H9 (cell line): ENCODE results near the gene RANBP3. TPM values are rescaled to one million over a fixed set of nuclear protein-coding genes. Genes with fewer than 3 reads are reported as not detected.
A peak's percentile ranks its signal among the peaks of the same experiment; 100 is the strongest.

Experiments
- DNase-seq: peaks from one replicate; pipeline ENCODE4 v3.0.0-alpha.2; 2017
- H2AFZ ChIP-seq: one replicate; pipeline ENCODE4 v1.6.1; 2013; ENCODE audit warnings: mild to moderate bottlenecking, low read length, control low read depth, moderate library complexity
- H2AK5ac ChIP-seq: 2 replicates; pipeline ENCODE4 v1.6.1; 2013; ENCODE audit warnings: low read length, control low read depth, mixed read lengths; ENCODE audit not compliant: insufficient read length
- H2BK120ac ChIP-seq: one replicate; pipeline ENCODE4 v1.6.1; 2013; ENCODE audit warnings: low read depth, mild to moderate bottlenecking, low read length, control low read depth, inconsistent platforms; ENCODE audit not compliant: poor library complexity, severe bottlenecking
- H2BK12ac ChIP-seq: 2 replicates; pipeline ENCODE4 v1.6.1; 2013; ENCODE audit warnings: low read length, control low read depth, mixed read lengths, low read depth; ENCODE audit not compliant: insufficient read length
- H2BK15ac ChIP-seq: 2 replicates; pipeline ENCODE4 v1.6.1; 2013; ENCODE audit warnings: low read depth, low read length, control low read depth
- H2BK20ac ChIP-seq: one replicate; pipeline ENCODE4 v1.6.1; 2013; ENCODE audit warnings: low read depth, mild to moderate bottlenecking, low read length, control low read depth, inconsistent platforms; ENCODE audit not compliant: poor library complexity, severe bottlenecking
- H2BK5ac ChIP-seq: 2 replicates; pipeline ENCODE4 v1.6.1; 2013; ENCODE audit warnings: low read length, control low read depth, mixed read lengths; ENCODE audit not compliant: insufficient read length
- H3K14ac ChIP-seq: 2 replicates; pipeline ENCODE4 v1.6.1; 2013; ENCODE audit warnings: low read length, control low read depth; ENCODE audit not compliant: insufficient read depth
- H3K18ac ChIP-seq: 2 replicates; pipeline ENCODE4 v1.6.1; 2013; ENCODE audit warnings: low read depth, mild to moderate bottlenecking, mixed read lengths, low read length, control low read depth; ENCODE audit not compliant: insufficient read length
- H3K23ac ChIP-seq: 2 replicates; pipeline ENCODE4 v1.6.1; 2013; ENCODE audit warnings: low read length, control low read depth, mixed read lengths, low read depth; ENCODE audit not compliant: insufficient read length
- H3K23me2 ChIP-seq: 2 replicates; pipeline ENCODE4 v1.6.1; 2013; ENCODE audit warnings: low read depth, mild to moderate bottlenecking, mixed read lengths, low read length, control low read depth; ENCODE audit not compliant: insufficient read length, poor library complexity, severe bottlenecking
- H3K27ac ChIP-seq: 2 replicates; pipeline ENCODE4 v1.5.1; 2013; ENCODE audit warnings: low read length, control low read depth, mixed read lengths, low read depth; ENCODE audit not compliant: insufficient read length
- H3K27me3 ChIP-seq: 2 replicates; pipeline ENCODE4 v1.6.1; 2013; ENCODE audit warnings: low read length, control low read depth, inconsistent platforms; ENCODE audit not compliant: insufficient read depth
- H3K4ac ChIP-seq: 2 replicates; pipeline ENCODE4 v1.6.1; 2013; ENCODE audit warnings: low read depth, mild to moderate bottlenecking, control low read depth, inconsistent platforms, low read length, moderate library complexity
- H3K4me1 ChIP-seq: 2 replicates; pipeline ENCODE4 v1.6.1; 2013; ENCODE audit warnings: low read length, control low read depth, inconsistent platforms; ENCODE audit not compliant: insufficient read depth
- H3K4me2 ChIP-seq: 2 replicates; pipeline ENCODE4 v1.6.1; 2013; ENCODE audit warnings: low read length, control low read depth, mixed read lengths; ENCODE audit not compliant: insufficient read length, insufficient read depth
- H3K56ac ChIP-seq: 2 replicates; pipeline ENCODE4 v1.6.1; 2013; ENCODE audit warnings: low read depth, mild to moderate bottlenecking, mixed read lengths, low read length, control low read depth; ENCODE audit not compliant: insufficient read length
- H3K79me1 ChIP-seq: 2 replicates; pipeline ENCODE4 v1.6.1; 2013; ENCODE audit warnings: low read depth, mild to moderate bottlenecking, moderate library complexity, low read length, control low read depth, inconsistent platforms; ENCODE audit not compliant: insufficient read depth, poor library complexity, severe bottlenecking
- H3K79me2 ChIP-seq: 2 replicates; pipeline ENCODE4 v1.6.1; 2013; ENCODE audit warnings: low read length, control low read depth, inconsistent platforms; ENCODE audit not compliant: insufficient read depth
- H3K9ac ChIP-seq: 2 replicates; pipeline ENCODE4 v1.6.1; 2013; ENCODE audit warnings: low read length, control low read depth, mixed read lengths; ENCODE audit not compliant: insufficient read length; ENCODE audit errors: extremely low read depth
- H3K9me3 ChIP-seq: one replicate; pipeline ENCODE4 v1.6.1; 2013; ENCODE audit warnings: low read depth, low read length, inconsistent platforms; ENCODE audit not compliant: control insufficient read depth
- H3T11ph ChIP-seq: one replicate; pipeline ENCODE4 v1.6.1; 2013; ENCODE audit warnings: mild to moderate bottlenecking, low read length, control low read depth, inconsistent platforms
- H4K20me1 ChIP-seq: one replicate; pipeline ENCODE4 v1.6.1; 2013; ENCODE audit not compliant: control insufficient read depth, insufficient read length, insufficient read depth
- H4K5ac ChIP-seq: 2 replicates; pipeline ENCODE4 v1.6.1; 2013; ENCODE audit warnings: low read depth, mild to moderate bottlenecking, mixed read lengths, low read length, control low read depth; ENCODE audit not compliant: insufficient read length
- H4K8ac ChIP-seq: replicated peaks from 2 replicates; pipeline ENCODE4 v1.6.1; 2013; ENCODE audit warnings: low read length, control low read depth, mixed read lengths, low read depth; ENCODE audit not compliant: insufficient read length
- H4K91ac ChIP-seq: 2 replicates; pipeline ENCODE4 v1.6.1; 2013; ENCODE audit warnings: low read depth, mild to moderate bottlenecking, moderate library complexity, mixed read lengths, low read length, control low read depth; ENCODE audit not compliant: insufficient read length
- H3K27ac Mint-ChIP-seq, 3 experiments: 2 replicates in 2 of 3; 3 replicates in 1 of 3; pipeline ENCODE4 v1.8.0; 2020 to 2021; ENCODE audit warnings: mixed read lengths in 3 of 3, mild to moderate bottlenecking in 1 of 3, moderate library complexity in 1 of 3
- H3K27me3 Mint-ChIP-seq: 2 replicates; pipeline ENCODE4 v1.8.0; 2021; ENCODE audit warnings: low read depth, mild to moderate bottlenecking, moderate library complexity, mixed read lengths
- H3K36me3 Mint-ChIP-seq, 3 experiments: 2 replicates in 2 of 3; 3 replicates in 1 of 3; pipeline ENCODE4 v1.8.0; 2020 to 2021; ENCODE audit warnings: low read depth in 3 of 3, mixed read lengths in 3 of 3; ENCODE audit not compliant: insufficient read depth in 1 of 3
- H3K4me1 Mint-ChIP-seq, 2 experiments: 2 replicates each; pipeline ENCODE4 v1.8.0; 2020; ENCODE audit warnings: mixed read lengths in 2 of 2
- H3K4me3 Mint-ChIP-seq, 2 experiments: 2 replicates in 1 of 2; 3 replicates in 1 of 2; pipeline ENCODE4 v1.8.0; 2020 to 2021; ENCODE audit warnings: mild to moderate bottlenecking in 2 of 2, mixed read lengths in 2 of 2, moderate library complexity in 1 of 2
- H3K9me3 Mint-ChIP-seq, 2 experiments: 2 replicates in 1 of 2; 3 replicates in 1 of 2; pipeline ENCODE4 v1.8.0; 2020; ENCODE audit warnings: mild to moderate bottlenecking in 2 of 2, mixed read lengths in 2 of 2, moderate library complexity in 1 of 2
- WGBS: extraction: QIAGEN DNeasy Blood & Tissue Kit; methylation state at CpG from one replicate; pipeline ENCODE4 v1.1.7; 2013; ENCODE audit warnings: missing lambda C conversion rate, low lambda C conversion rate, mixed read lengths; ENCODE audit not compliant: insufficient read length; ENCODE audit errors: extremely low coverage; 5-methylcytosine and 5-hydroxymethylcytosine counted together
- total RNA-seq: library from RNA; stranded (reverse); gene quantifications from 2 replicates; pipeline ENCODE4 v1.2.1, GENCODE V29; 2021
- TF ChIP-seq, protein P1 (sequence below): fragments of 200-600 bp; sonication (generic); conservative IDR thresholded peaks from 3 replicates; pipeline ENCODE4 v1.8.0; 2021; ENCODE audit warnings: antibody characterized with exemption, mild to moderate bottlenecking

Gene RANBP3
- total RNA-seq, 1 experiment from 2014 or later = 86.5 TPM

DNA sequence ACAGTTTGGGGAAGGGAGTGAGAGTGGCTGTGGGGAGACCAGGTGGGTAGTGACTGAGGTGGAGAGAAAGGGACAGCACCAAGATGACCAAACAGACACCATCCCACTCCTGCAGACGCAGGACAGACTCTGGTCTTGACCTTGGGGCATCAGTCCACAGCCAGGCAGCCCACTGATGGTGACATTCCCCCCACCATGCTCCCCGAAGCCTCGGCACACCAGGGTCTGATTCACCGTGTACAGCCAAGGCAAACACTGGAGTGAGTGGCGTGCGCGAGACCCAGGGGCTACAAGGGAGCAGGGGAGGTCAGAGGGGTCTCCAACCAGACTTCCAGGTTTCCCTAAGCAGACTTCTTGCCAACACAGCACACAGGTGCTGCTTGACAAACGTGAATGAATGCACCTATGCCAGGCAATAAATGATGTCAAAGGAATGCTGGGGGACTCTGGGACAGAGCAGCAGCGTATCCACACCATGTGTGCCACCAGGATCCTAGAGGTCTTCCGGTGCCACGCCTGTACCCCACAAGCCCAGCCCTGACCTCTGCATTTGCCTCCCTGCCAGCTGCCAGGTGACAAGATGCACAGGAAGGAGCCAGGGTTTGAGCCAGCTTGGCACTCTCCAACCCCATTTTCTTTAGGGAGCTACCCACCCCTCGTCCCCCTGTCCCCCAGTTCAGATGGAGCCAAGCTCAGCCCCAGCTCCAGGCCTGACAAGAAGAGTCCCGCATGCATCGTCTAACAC is 18.5 kb downstream of the RANBP3 start:
- no peak overlapping the region for H3K9ac ChIP-seq
- peaks cover 58 to 61% of the 10 kb centered on the region in 2 experiments for H3K4me1 Mint-ChIP-seq
- no peak overlapping the region for H3T11ph ChIP-seq
- no CpG with 5 or more reads among the region's 14 CpGs for WGBS
- peak overlapping the region; percentile 33 to 92 (median 64); a peak in 3 of 7 replicates for H3K27ac Mint-ChIP-seq
- H2BK12ac ChIP-seq = no peak overlapping the region
- H3K4me1 ChIP-seq = peaks cover 10% of the 10 kb centered on the region; the same call in 1 of the 2 replicates
- no peak overlapping the region for H3K4ac ChIP-seq
- peaks cover 4% of the 10 kb centered on the region for H3K79me1 ChIP-seq
- no peak overlapping the region for H4K91ac ChIP-seq
- peaks cover 46% of the 10 kb centered on the region; the same call in 1 of the 2 replicates for H3K79me2 ChIP-seq
- no peaks in the 10 kb centered on the region for H3K27me3 ChIP-seq
- H3K27ac ChIP-seq = no peak overlapping the region
- no peak overlapping the region for H2BK120ac ChIP-seq
- no peak overlapping the region for H4K5ac ChIP-seq
- H3K18ac ChIP-seq = no peak overlapping the region
- H3K36me3 Mint-ChIP-seq = no peaks in the 10 kb centered on the region; a peak in 1 of 7 replicates
- no peak overlapping the region for H2AK5ac ChIP-seq
- no peak overlapping the region for H2BK20ac ChIP-seq
- H2BK15ac ChIP-seq = no peak overlapping the region
- no peak overlapping the region for H3K56ac ChIP-seq
- no peak for DNase-seq
- no peaks in the 10 kb centered on the region for H3K27me3 Mint-ChIP-seq
- H3K4me3 Mint-ChIP-seq = no peak overlapping the region
- no peaks in the 10 kb centered on the region for H3K9me3 ChIP-seq
- TF ChIP-seq, protein P1, sequence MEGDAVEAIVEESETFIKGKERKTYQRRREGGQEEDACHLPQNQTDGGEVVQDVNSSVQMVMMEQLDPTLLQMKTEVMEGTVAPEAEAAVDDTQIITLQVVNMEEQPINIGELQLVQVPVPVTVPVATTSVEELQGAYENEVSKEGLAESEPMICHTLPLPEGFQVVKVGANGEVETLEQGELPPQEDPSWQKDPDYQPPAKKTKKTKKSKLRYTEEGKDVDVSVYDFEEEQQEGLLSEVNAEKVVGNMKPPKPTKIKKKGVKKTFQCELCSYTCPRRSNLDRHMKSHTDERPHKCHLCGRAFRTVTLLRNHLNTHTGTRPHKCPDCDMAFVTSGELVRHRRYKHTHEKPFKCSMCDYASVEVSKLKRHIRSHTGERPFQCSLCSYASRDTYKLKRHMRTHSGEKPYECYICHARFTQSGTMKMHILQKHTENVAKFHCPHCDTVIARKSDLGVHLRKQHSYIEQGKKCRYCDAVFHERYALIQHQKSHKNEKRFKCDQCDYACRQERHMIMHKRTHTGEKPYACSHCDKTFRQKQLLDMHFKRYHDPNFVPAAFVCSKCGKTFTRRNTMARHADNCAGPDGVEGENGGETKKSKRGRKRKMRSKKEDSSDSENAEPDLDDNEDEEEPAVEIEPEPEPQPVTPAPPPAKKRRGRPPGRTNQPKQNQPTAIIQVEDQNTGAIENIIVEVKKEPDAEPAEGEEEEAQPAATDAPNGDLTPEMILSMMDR = no peak
- H3K23me2 ChIP-seq = no peaks in the 10 kb centered on the region
- H2BK5ac ChIP-seq = no peak overlapping the region
- no peak overlapping the region for H2AFZ ChIP-seq
- no peak overlapping the region for H4K8ac ChIP-seq
- H3K4me2 ChIP-seq = no peak overlapping the region
- H4K20me1 ChIP-seq = peaks cover 5% of the 10 kb centered on the region
- H3K14ac ChIP-seq = no peak overlapping the region
- H3K23ac ChIP-seq = no peak overlapping the region
- no peaks in the 10 kb centered on the region for H3K9me3 Mint-ChIP-seq
